H9 (cell line): ENCODE data around the gene GLIPR1L1. TPM values are rescaled to one million over a fixed set of nuclear protein-coding genes. Genes with fewer than 3 reads are reported as not detected.

Source experiments
- DNase-seq: peaks from one replicate; pipeline ENCODE4 v3.0.0-alpha.2; 2017
- H2AFZ ChIP-seq: one replicate; pipeline ENCODE4 v1.6.1; 2013; ENCODE audit warnings: mild to moderate bottlenecking, low read length, control low read depth, moderate library complexity
- H2AK5ac ChIP-seq: 2 replicates; pipeline ENCODE4 v1.6.1; 2013; ENCODE audit warnings: low read length, control low read depth, mixed read lengths; ENCODE audit not compliant: insufficient read length
- H2BK120ac ChIP-seq: one replicate; pipeline ENCODE4 v1.6.1; 2013; ENCODE audit warnings: low read depth, mild to moderate bottlenecking, low read length, control low read depth, inconsistent platforms; ENCODE audit not compliant: poor library complexity, severe bottlenecking
- H2BK12ac ChIP-seq: 2 replicates; pipeline ENCODE4 v1.6.1; 2013; ENCODE audit warnings: low read length, control low read depth, mixed read lengths, low read depth; ENCODE audit not compliant: insufficient read length
- H2BK15ac ChIP-seq: 2 replicates; pipeline ENCODE4 v1.6.1; 2013; ENCODE audit warnings: low read depth, low read length, control low read depth
- H2BK20ac ChIP-seq: one replicate; pipeline ENCODE4 v1.6.1; 2013; ENCODE audit warnings: low read depth, mild to moderate bottlenecking, low read length, control low read depth, inconsistent platforms; ENCODE audit not compliant: poor library complexity, severe bottlenecking
- H2BK5ac ChIP-seq: 2 replicates; pipeline ENCODE4 v1.6.1; 2013; ENCODE audit warnings: low read length, control low read depth, mixed read lengths; ENCODE audit not compliant: insufficient read length
- H3K14ac ChIP-seq: 2 replicates; pipeline ENCODE4 v1.6.1; 2013; ENCODE audit warnings: low read length, control low read depth; ENCODE audit not compliant: insufficient read depth
- H3K18ac ChIP-seq: 2 replicates; pipeline ENCODE4 v1.6.1; 2013; ENCODE audit warnings: low read depth, mild to moderate bottlenecking, mixed read lengths, low read length, control low read depth; ENCODE audit not compliant: insufficient read length
- H3K23ac ChIP-seq: 2 replicates; pipeline ENCODE4 v1.6.1; 2013; ENCODE audit warnings: low read length, control low read depth, mixed read lengths, low read depth; ENCODE audit not compliant: insufficient read length
- H3K23me2 ChIP-seq: 2 replicates; pipeline ENCODE4 v1.6.1; 2013; ENCODE audit warnings: low read depth, mild to moderate bottlenecking, mixed read lengths, low read length, control low read depth; ENCODE audit not compliant: insufficient read length, poor library complexity, severe bottlenecking
- H3K27ac ChIP-seq: 2 replicates; pipeline ENCODE4 v1.5.1; 2013; ENCODE audit warnings: low read length, control low read depth, mixed read lengths, low read depth; ENCODE audit not compliant: insufficient read length
- H3K27me3 ChIP-seq: 2 replicates; pipeline ENCODE4 v1.6.1; 2013; ENCODE audit warnings: low read length, control low read depth, inconsistent platforms; ENCODE audit not compliant: insufficient read depth
- H3K4ac ChIP-seq: 2 replicates; pipeline ENCODE4 v1.6.1; 2013; ENCODE audit warnings: low read depth, mild to moderate bottlenecking, control low read depth, inconsistent platforms, low read length, moderate library complexity
- H3K4me1 ChIP-seq: 2 replicates; pipeline ENCODE4 v1.6.1; 2013; ENCODE audit warnings: low read length, control low read depth, inconsistent platforms; ENCODE audit not compliant: insufficient read depth
- H3K4me2 ChIP-seq: 2 replicates; pipeline ENCODE4 v1.6.1; 2013; ENCODE audit warnings: low read length, control low read depth, mixed read lengths; ENCODE audit not compliant: insufficient read length, insufficient read depth
- H3K56ac ChIP-seq: 2 replicates; pipeline ENCODE4 v1.6.1; 2013; ENCODE audit warnings: low read depth, mild to moderate bottlenecking, mixed read lengths, low read length, control low read depth; ENCODE audit not compliant: insufficient read length
- H3K79me1 ChIP-seq: 2 replicates; pipeline ENCODE4 v1.6.1; 2013; ENCODE audit warnings: low read depth, mild to moderate bottlenecking, moderate library complexity, low read length, control low read depth, inconsistent platforms; ENCODE audit not compliant: insufficient read depth, poor library complexity, severe bottlenecking
- H3K79me2 ChIP-seq: 2 replicates; pipeline ENCODE4 v1.6.1; 2013; ENCODE audit warnings: low read length, control low read depth, inconsistent platforms; ENCODE audit not compliant: insufficient read depth
- H3K9ac ChIP-seq: 2 replicates; pipeline ENCODE4 v1.6.1; 2013; ENCODE audit warnings: low read length, control low read depth, mixed read lengths; ENCODE audit not compliant: insufficient read length; ENCODE audit errors: extremely low read depth
- H3K9me3 ChIP-seq: one replicate; pipeline ENCODE4 v1.6.1; 2013; ENCODE audit warnings: low read depth, low read length, inconsistent platforms; ENCODE audit not compliant: control insufficient read depth
- H3T11ph ChIP-seq: one replicate; pipeline ENCODE4 v1.6.1; 2013; ENCODE audit warnings: mild to moderate bottlenecking, low read length, control low read depth, inconsistent platforms
- H4K20me1 ChIP-seq: one replicate; pipeline ENCODE4 v1.6.1; 2013; ENCODE audit not compliant: control insufficient read depth, insufficient read length, insufficient read depth
- H4K5ac ChIP-seq: 2 replicates; pipeline ENCODE4 v1.6.1; 2013; ENCODE audit warnings: low read depth, mild to moderate bottlenecking, mixed read lengths, low read length, control low read depth; ENCODE audit not compliant: insufficient read length
- H4K8ac ChIP-seq: replicated peaks from 2 replicates; pipeline ENCODE4 v1.6.1; 2013; ENCODE audit warnings: low read length, control low read depth, mixed read lengths, low read depth; ENCODE audit not compliant: insufficient read length
- H4K91ac ChIP-seq: 2 replicates; pipeline ENCODE4 v1.6.1; 2013; ENCODE audit warnings: low read depth, mild to moderate bottlenecking, moderate library complexity, mixed read lengths, low read length, control low read depth; ENCODE audit not compliant: insufficient read length
- H3K27ac Mint-ChIP-seq, 3 experiments: 2 replicates in 2 of 3; 3 replicates in 1 of 3; pipeline ENCODE4 v1.8.0; 2020 to 2021; ENCODE audit warnings: mixed read lengths in 3 of 3, mild to moderate bottlenecking in 1 of 3, moderate library complexity in 1 of 3
- H3K27me3 Mint-ChIP-seq: 2 replicates; pipeline ENCODE4 v1.8.0; 2021; ENCODE audit warnings: low read depth, mild to moderate bottlenecking, moderate library complexity, mixed read lengths
- H3K36me3 Mint-ChIP-seq, 3 experiments: 2 replicates in 2 of 3; 3 replicates in 1 of 3; pipeline ENCODE4 v1.8.0; 2020 to 2021; ENCODE audit warnings: low read depth in 3 of 3, mixed read lengths in 3 of 3; ENCODE audit not compliant: insufficient read depth in 1 of 3
- H3K4me1 Mint-ChIP-seq, 2 experiments: 2 replicates each; pipeline ENCODE4 v1.8.0; 2020; ENCODE audit warnings: mixed read lengths in 2 of 2
- H3K4me3 Mint-ChIP-seq, 2 experiments: 2 replicates in 1 of 2; 3 replicates in 1 of 2; pipeline ENCODE4 v1.8.0; 2020 to 2021; ENCODE audit warnings: mild to moderate bottlenecking in 2 of 2, mixed read lengths in 2 of 2, moderate library complexity in 1 of 2
- H3K9me3 Mint-ChIP-seq, 2 experiments: 2 replicates in 1 of 2; 3 replicates in 1 of 2; pipeline ENCODE4 v1.8.0; 2020; ENCODE audit warnings: mild to moderate bottlenecking in 2 of 2, mixed read lengths in 2 of 2, moderate library complexity in 1 of 2
- CTCF ChIP-seq: fragments of 200-600 bp; sonication (generic); conservative IDR thresholded peaks from 3 replicates; pipeline ENCODE4 v1.8.0; 2021; ENCODE audit warnings: antibody characterized with exemption, mild to moderate bottlenecking
- total RNA-seq: library from RNA; stranded (reverse); gene quantifications from 2 replicates; pipeline ENCODE4 v1.2.1, GENCODE V29; 2021

GLIPR1L1 gene
- total RNA-seq, 1 experiment from 2014 or later = 1.9 TPM

GRCh38 chr12:75302781-75303180 lies 31.7 kb upstream of the GLIPR1L1 start:
- Histone ChIP-seq H2AK5ac (no peak overlapping the region), H3K27ac (no peak overlapping the region), H3K4ac (no peak overlapping the region), H4K5ac (no peak overlapping the region), H3K9ac (no peak overlapping the region), H2BK120ac (no peak overlapping the region), H3K23ac (no peak overlapping the region), H2AFZ (no peak overlapping the region), H3K4me1 (no peaks in the 10 kb centered on the region), H4K91ac (no peak overlapping the region), H2BK12ac (no peak overlapping the region), H2BK5ac (no peak overlapping the region), H3T11ph (no peak overlapping the region), H3K79me2 (no peaks in the 10 kb centered on the region), H3K18ac (no peak overlapping the region), H3K56ac (no peak overlapping the region), H2BK20ac (no peak overlapping the region), H4K8ac (no peak overlapping the region), H3K79me1 (no peaks in the 10 kb centered on the region), H3K9me3 (no peaks in the 10 kb centered on the region), H4K20me1 (no peaks in the 10 kb centered on the region), H3K14ac (no peak overlapping the region), H3K23me2 (no peaks in the 10 kb centered on the region), H3K4me2 (no peak overlapping the region), H3K27me3 (no peaks in the 10 kb centered on the region), H2BK15ac (no peak overlapping the region)
- Mint-ChIP-seq H3K27ac (no peak overlapping the region), H3K27me3 (no peaks in the 10 kb centered on the region; the same call in 1 of the 2 replicates), H3K36me3 (peaks cover 0 to 11% (median 0%) of the 10 kb centered on the region in 3 experiments; a peak in 2 of 7 replicates), H3K4me3 (no peak overlapping the region), H3K9me3 (no peaks in the 10 kb centered on the region; a peak in 2 of 5 replicates), H3K4me1 (no peaks in the 10 kb centered on the region)
- DNase-seq = no peak
- no peak for TF ChIP-seq CTCF
